Measurements from ENCODE around the gene CD2. TPM values are rescaled to one million over a fixed set of nuclear protein-coding genes. Genes with fewer than 3 reads are reported as not detected.

The CD2 gene
- total and polyA plus RNA-seq, 11 donors: 0.33 to 9.7 (median 0.61) TPM; not detected in 3

DNA sequence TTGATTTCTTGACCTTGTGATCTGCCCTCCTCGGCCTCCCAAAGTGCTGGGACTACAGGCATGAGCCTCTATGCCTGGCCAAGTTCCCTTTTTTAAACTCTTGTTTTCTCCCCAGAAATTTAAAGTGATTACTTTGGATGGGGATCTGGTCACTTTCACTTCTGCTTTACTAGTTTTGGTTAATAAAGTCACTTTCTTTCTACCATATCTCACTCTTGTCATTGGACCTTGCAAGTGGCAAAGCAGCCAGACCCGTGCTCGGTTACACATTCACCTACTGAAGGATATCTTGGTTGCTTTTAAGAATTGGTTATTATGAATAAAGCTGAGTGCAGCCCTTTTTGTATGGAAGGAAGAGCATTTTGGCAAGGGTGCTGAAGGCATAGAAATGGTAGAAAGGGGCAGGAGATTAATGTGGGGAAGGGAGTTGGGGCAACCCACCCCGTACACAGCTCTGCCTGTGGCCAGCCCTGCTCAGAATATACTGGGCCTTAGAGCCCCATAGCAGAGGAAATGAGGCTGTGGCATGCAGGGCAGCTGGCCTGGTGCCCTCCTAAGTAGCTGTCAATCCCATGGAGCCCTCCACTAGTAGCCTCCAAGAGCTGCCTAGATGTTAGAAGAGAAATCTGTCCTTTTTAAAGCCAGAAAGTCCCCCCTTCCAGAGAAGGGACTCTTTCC lies 40.7 kb downstream of the CD2 start:
- Histone ChIP-seq H3K36me3 (no peaks in the 10 kb centered on the region), H3K4me3 (no peak overlapping the region), H3K27ac (peak overlapping the region in 1 of 12 donors; percentile 12), H3K4me1 (peaks cover 0 to 23% (median 0%) of the 10 kb centered on the region in 12 donors), H3K9me3 (peaks cover 0 to under 1% (median 0%) of the 10 kb centered on the region in 12 donors), H3K27me3 (peaks cover 0 to 14% (median 0%) of the 10 kb centered on the region in 9 donors)
- intact Hi-C loops (cut with DNase I): no loop called here
- no peak for DNase-seq
- WGBS, 4 donors: 81 to 86% (median 85%) methylated on average over 4 of the region's 4 CpGs
- TF ChIP-seq POLR2A (IDR thresholded peaks at IDR 0.05): no peak
- TF ChIP-seq, protein P1, sequence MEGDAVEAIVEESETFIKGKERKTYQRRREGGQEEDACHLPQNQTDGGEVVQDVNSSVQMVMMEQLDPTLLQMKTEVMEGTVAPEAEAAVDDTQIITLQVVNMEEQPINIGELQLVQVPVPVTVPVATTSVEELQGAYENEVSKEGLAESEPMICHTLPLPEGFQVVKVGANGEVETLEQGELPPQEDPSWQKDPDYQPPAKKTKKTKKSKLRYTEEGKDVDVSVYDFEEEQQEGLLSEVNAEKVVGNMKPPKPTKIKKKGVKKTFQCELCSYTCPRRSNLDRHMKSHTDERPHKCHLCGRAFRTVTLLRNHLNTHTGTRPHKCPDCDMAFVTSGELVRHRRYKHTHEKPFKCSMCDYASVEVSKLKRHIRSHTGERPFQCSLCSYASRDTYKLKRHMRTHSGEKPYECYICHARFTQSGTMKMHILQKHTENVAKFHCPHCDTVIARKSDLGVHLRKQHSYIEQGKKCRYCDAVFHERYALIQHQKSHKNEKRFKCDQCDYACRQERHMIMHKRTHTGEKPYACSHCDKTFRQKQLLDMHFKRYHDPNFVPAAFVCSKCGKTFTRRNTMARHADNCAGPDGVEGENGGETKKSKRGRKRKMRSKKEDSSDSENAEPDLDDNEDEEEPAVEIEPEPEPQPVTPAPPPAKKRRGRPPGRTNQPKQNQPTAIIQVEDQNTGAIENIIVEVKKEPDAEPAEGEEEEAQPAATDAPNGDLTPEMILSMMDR (IDR thresholded peaks at IDR 0.05): no peak
- ATAC-seq: no peak

GRCh38 chr1:116795482-116795829 lies 41.2 kb downstream of the CD2 start:
- H3K9me3 ChIP-seq: no peaks in the 10 kb centered on the region
- DNase-seq (no peak), ATAC-seq (no peak)
- peaks cover 0 to 14% (median 0%) of the 10 kb centered on the region in 9 donors for H3K27me3 ChIP-seq
- H3K36me3 ChIP-seq: no peaks in the 10 kb centered on the region
- H3K4me3 ChIP-seq: no peak overlapping the region
- H3K4me1 ChIP-seq: peaks cover 0 to 23% (median 0%) of the 10 kb centered on the region in 12 donors
- 90 to 97% (median 93%) methylated on average over 3 of the region's 3 CpGs for WGBS, 4 donors
- no peak for TF ChIP-seq POLR2A (IDR thresholded peaks at IDR 0.05)
- TF ChIP-seq, protein P1 (IDR thresholded peaks at IDR 0.05): no peak
- intact Hi-C loops (cut with DNase I): no loop called here
- H3K27ac ChIP-seq: no peak overlapping the region

- TF ChIP-seq, protein P1 (IDR thresholded peaks at IDR 0.05): no peak
- TF ChIP-seq POLR2A (IDR thresholded peaks at IDR 0.05): no peak
- H3K27me3 ChIP-seq: peaks cover 0 to 9% (median 0%) of the 10 kb centered on the region in 9 donors
- 47 to 83% (median 72%) methylated on average over 2 of the region's 2 CpGs for WGBS, 4 donors
- no peak for ATAC-seq
- peak overlapping the region in 1 of 12 donors; percentile 38 for H3K4me3 ChIP-seq
- DNase-seq: no peak
- intact Hi-C loops (cut with DNase I): loop anchor here in 1 of 10 donors (5.0 kb wide), 1 partner anchor 57 kb away; no protein-coding TSS in a partner anchor
- H3K4me1 ChIP-seq: peaks cover 0 to 6% (median 0%) of the 10 kb centered on the region in 12 donors
- no peaks in the 10 kb centered on the region for H3K36me3 ChIP-seq
- peak overlapping the region in 1 of 12 donors; percentile 77 for H3K27ac ChIP-seq
- no peaks in the 10 kb centered on the region for H3K9me3 ChIP-seq
These were observed 50.5 kb downstream of the CD2 start for GRCh38 chr1:116804736-116805135.

- intact Hi-C loops (cut with DNase I): loop anchor here in 1 of 10 donors (5.0 kb wide), 1 partner anchor 58 kb away; no protein-coding TSS in a partner anchor
- peaks cover 0 to 6% (median 0%) of the 10 kb centered on the region in 12 donors for H3K4me1 ChIP-seq
- DNase-seq: no peak
- no peak for TF ChIP-seq POLR2A (IDR thresholded peaks at IDR 0.05)
- TF ChIP-seq, protein P1 (IDR thresholded peaks at IDR 0.05): no peak
- no peak for ATAC-seq
- H3K27ac ChIP-seq: peak overlapping the region in 1 of 12 donors; percentile 77
- H3K4me3 ChIP-seq: peak overlapping the region in 1 of 12 donors; percentile 38
- WGBS, 4 donors: 68 to 76% (median 74%) methylated on average over 2 of the region's 2 CpGs
- H3K9me3 ChIP-seq: no peaks in the 10 kb centered on the region
- H3K27me3 ChIP-seq: peaks cover 0 to 7% (median 0%) of the 10 kb centered on the region in 9 donors
- no peaks in the 10 kb centered on the region for H3K36me3 ChIP-seq
These were observed 51.2 kb downstream of the CD2 start for GRCh38 chr1:116805398-116805797.
